WTC11 (cell line): Measurements from ENCODE around the gene PNCK.

Source experiments
- CBFB ChIP-seq: sonication (generic); formaldehyde crosslinking; IDR thresholded peaks from 2 replicates; pipeline ENCODE4 v1.8.1; 2022; ENCODE audit warnings: mild to moderate bottlenecking, low read depth, missing genetic modification reagents
- HMGA2 ChIP-seq: fragments of 250-450 bp; sonication (Bioruptor Pico); IDR thresholded peaks from 2 replicates; pipeline ENCODE4 v1.4.0; 2021; ENCODE audit warnings: mild to moderate bottlenecking, moderate library complexity
- JUN ChIP-seq: sonication (generic); formaldehyde crosslinking; IDR thresholded peaks from 2 replicates; pipeline ENCODE4 v1.8.0; 2023; ENCODE audit warnings: mild to moderate bottlenecking, missing genetic modification reagents
- KAT7 ChIP-seq: sonication (generic); formaldehyde crosslinking; IDR thresholded peaks from 2 replicates; pipeline ENCODE4 v1.8.1; 2023; ENCODE audit warnings: missing genetic modification reagents, mild to moderate bottlenecking, borderline replicate concordance
- MAX ChIP-seq: sonication (generic); formaldehyde crosslinking; IDR thresholded peaks from 2 replicates; pipeline ENCODE4 v1.8.0; 2022; ENCODE audit warnings: mild to moderate bottlenecking, missing genetic modification reagents
- MLX ChIP-seq: sonication (generic); formaldehyde crosslinking; IDR thresholded peaks from 2 replicates; pipeline ENCODE4 v1.8.1; 2023; ENCODE audit warnings: mild to moderate bottlenecking, missing genetic modification reagents, moderate library complexity
- MYBL2 ChIP-seq: sonication (generic); formaldehyde crosslinking; IDR thresholded peaks from 2 replicates; pipeline ENCODE4 v1.8.1; 2023; ENCODE audit warnings: mild to moderate bottlenecking, moderate library complexity, missing genetic modification reagents
- PRRX2 ChIP-seq: fragments of 250-450 bp; sonication (Bioruptor Pico); IDR thresholded peaks from 2 replicates; pipeline ENCODE4 v1.8.0; 2021; ENCODE audit warnings: mild to moderate bottlenecking
- ZNF512 ChIP-seq: sonication (generic); formaldehyde crosslinking; IDR thresholded peaks from 2 replicates; pipeline ENCODE4 v1.8.1; 2022; ENCODE audit warnings: missing genetic modification reagents, borderline replicate concordance
- ZNF532 ChIP-seq: fragments of 250-450 bp; sonication (Bioruptor Pico); IDR thresholded peaks from 2 replicates; pipeline ENCODE4 v1.9.0; 2021; ENCODE audit warnings: mild to moderate bottlenecking, borderline replicate concordance
- TF ChIP-seq, protein P1 (sequence below): fragments of 200-600 bp; IDR thresholded peaks from 2 replicates; pipeline ENCODE4 v1.8.0; 2022; ENCODE audit warnings: antibody characterized with exemption

GRCh38 chrX:153685156-153685536 lies 11.5 kb upstream of the PNCK start:
- no peak for TF ChIP-seq CBFB (CRISPR knock-in tag)
- TF ChIP-seq ZNF512 (CRISPR knock-in tag): no peak
- TF ChIP-seq, protein P1, sequence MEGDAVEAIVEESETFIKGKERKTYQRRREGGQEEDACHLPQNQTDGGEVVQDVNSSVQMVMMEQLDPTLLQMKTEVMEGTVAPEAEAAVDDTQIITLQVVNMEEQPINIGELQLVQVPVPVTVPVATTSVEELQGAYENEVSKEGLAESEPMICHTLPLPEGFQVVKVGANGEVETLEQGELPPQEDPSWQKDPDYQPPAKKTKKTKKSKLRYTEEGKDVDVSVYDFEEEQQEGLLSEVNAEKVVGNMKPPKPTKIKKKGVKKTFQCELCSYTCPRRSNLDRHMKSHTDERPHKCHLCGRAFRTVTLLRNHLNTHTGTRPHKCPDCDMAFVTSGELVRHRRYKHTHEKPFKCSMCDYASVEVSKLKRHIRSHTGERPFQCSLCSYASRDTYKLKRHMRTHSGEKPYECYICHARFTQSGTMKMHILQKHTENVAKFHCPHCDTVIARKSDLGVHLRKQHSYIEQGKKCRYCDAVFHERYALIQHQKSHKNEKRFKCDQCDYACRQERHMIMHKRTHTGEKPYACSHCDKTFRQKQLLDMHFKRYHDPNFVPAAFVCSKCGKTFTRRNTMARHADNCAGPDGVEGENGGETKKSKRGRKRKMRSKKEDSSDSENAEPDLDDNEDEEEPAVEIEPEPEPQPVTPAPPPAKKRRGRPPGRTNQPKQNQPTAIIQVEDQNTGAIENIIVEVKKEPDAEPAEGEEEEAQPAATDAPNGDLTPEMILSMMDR: no peak
- TF ChIP-seq HMGA2 (CRISPR knock-in tag): no peak
- TF ChIP-seq JUN: no peak
- no peak for TF ChIP-seq PRRX2 (CRISPR knock-in tag)
- TF ChIP-seq MYBL2: no peak
- TF ChIP-seq ZNF532 (CRISPR knock-in tag): no peak
- no peak for TF ChIP-seq KAT7 (CRISPR knock-in tag)
- TF ChIP-seq MAX (CRISPR knock-in tag): no peak
- no peak for TF ChIP-seq MLX (CRISPR knock-in tag)
